KMS-11 (cell line): ENCODE results near the gene ZNF680.

Source experiments
- H2AFZ ChIP-seq: fragments of 200-600 bp; sonication (generic); 2 replicates; pipeline ENCODE4 v1.6.1; 2016; ENCODE audit warnings: antibody characterized with exemption, mixed run types, low read depth
- H3K27ac ChIP-seq: fragments of 200-600 bp; sonication (generic); 2 replicates; pipeline ENCODE4 v1.6.1; 2016; ENCODE audit warnings: mild to moderate bottlenecking, mixed run types
- H3K27me3 ChIP-seq: fragments of 200-600 bp; sonication (generic); 2 replicates; pipeline ENCODE4 v1.6.1; 2017; ENCODE audit warnings: mild to moderate bottlenecking, low read depth, mixed run types, moderate library complexity; ENCODE audit not compliant: insufficient read depth
- H3K36me3 ChIP-seq: fragments of 200-600 bp; sonication (generic); 2 replicates; pipeline ENCODE4 v1.6.1; 2017; ENCODE audit warnings: mild to moderate bottlenecking, mixed run types; ENCODE audit not compliant: insufficient read depth
- H3K4me1 ChIP-seq: fragments of 200-600 bp; sonication (generic); 2 replicates; pipeline ENCODE4 v1.6.1; 2016; ENCODE audit warnings: mild to moderate bottlenecking, low read depth, mixed run types; ENCODE audit not compliant: poor library complexity, severe bottlenecking
- H3K4me2 ChIP-seq: fragments of 200-600 bp; sonication (generic); 2 replicates; pipeline ENCODE4 v1.7.0; 2016; ENCODE audit warnings: mild to moderate bottlenecking, mixed run types
- H3K4me3 ChIP-seq: fragments of 200-600 bp; sonication (generic); IDR thresholded peaks from 2 replicates; pipeline ENCODE4 v1.6.1; 2017; ENCODE audit warnings: low read depth, low read length, mixed read lengths; ENCODE audit not compliant: insufficient read depth
- H3K79me2 ChIP-seq: fragments of 200-600 bp; sonication (generic); 2 replicates; pipeline ENCODE4 v1.6.1; 2016; ENCODE audit warnings: low read depth, mixed run types; ENCODE audit not compliant: insufficient read depth
- H3K9ac ChIP-seq: fragments of 200-600 bp; sonication (generic); 2 replicates; pipeline ENCODE4 v1.6.1; 2016; ENCODE audit warnings: mild to moderate bottlenecking, mixed run types
- H4K20me1 ChIP-seq: fragments of 200-600 bp; sonication (generic); 2 replicates; pipeline ENCODE4 v1.6.1; 2016; ENCODE audit warnings: mild to moderate bottlenecking, mixed run types; ENCODE audit not compliant: insufficient read depth
- TF ChIP-seq, protein P1 (sequence below): fragments of 200-600 bp; sonication (generic); conservative IDR thresholded peaks from 2 replicates; pipeline ENCODE4 v1.6.1; 2017; ENCODE audit warnings: low read depth, mild to moderate bottlenecking, antibody characterized with exemption, low read length, moderate library complexity, mixed read lengths

Gene ZNF680

DNA sequence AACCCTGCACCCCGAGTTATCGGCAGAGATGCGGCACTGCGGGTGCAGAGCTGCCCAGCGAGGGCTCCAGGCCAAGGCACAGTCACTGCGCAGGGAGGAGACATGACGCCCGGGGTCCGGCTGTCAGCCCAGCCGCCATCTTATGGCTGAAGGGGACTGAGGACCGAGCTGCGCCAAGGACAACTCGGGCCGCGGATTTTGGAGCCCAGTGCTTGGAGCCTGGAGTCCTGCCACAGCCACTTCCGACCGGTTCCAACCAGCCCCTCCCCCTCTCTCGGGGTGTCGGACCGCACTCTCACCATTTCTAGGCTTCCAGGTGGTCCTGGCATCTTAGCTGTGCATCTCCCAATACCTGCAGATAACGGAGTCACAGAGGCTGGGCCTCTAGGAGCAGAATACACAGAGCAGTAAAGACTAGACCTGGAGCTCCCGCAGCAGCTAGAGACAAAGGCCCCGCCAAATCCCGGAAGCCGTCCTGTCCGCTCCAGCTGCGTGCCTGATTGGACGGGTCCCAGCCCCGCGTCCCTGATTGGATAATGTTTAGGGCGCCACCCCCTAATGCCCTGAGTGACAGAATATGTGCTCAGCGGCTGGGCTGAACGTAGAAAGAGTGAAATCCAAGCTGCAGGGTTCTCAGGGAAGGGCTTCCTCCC, at the start of gene ZNF680:
Gene ZNF680, minus strand, starts transcription at position 446 of the 653 bp plus-strand sequence. Its CDS starts 117 bp downstream, at position 329.
- H3K4me2 ChIP-seq = no peak within 1 kb of the TSS
- no peaks in the 10 kb centered on the region for H3K36me3 ChIP-seq
- no peak within 1 kb of the TSS; the same call in 1 of the 2 replicates for H2AFZ ChIP-seq
- H3K27ac ChIP-seq = no peak within 1 kb of the TSS
- H4K20me1 ChIP-seq = no peaks in the 10 kb centered on the region
- H3K27me3 ChIP-seq = no peaks in the 10 kb centered on the region
- TF ChIP-seq, protein P1, sequence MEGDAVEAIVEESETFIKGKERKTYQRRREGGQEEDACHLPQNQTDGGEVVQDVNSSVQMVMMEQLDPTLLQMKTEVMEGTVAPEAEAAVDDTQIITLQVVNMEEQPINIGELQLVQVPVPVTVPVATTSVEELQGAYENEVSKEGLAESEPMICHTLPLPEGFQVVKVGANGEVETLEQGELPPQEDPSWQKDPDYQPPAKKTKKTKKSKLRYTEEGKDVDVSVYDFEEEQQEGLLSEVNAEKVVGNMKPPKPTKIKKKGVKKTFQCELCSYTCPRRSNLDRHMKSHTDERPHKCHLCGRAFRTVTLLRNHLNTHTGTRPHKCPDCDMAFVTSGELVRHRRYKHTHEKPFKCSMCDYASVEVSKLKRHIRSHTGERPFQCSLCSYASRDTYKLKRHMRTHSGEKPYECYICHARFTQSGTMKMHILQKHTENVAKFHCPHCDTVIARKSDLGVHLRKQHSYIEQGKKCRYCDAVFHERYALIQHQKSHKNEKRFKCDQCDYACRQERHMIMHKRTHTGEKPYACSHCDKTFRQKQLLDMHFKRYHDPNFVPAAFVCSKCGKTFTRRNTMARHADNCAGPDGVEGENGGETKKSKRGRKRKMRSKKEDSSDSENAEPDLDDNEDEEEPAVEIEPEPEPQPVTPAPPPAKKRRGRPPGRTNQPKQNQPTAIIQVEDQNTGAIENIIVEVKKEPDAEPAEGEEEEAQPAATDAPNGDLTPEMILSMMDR = no peak
- H3K4me1 ChIP-seq = no peaks in the 10 kb centered on the region
- H3K79me2 ChIP-seq = no peaks in the 10 kb centered on the region
- H3K9ac ChIP-seq = no peak within 1 kb of the TSS
- no peak within 1 kb of the TSS for H3K4me3 ChIP-seq

DNA sequence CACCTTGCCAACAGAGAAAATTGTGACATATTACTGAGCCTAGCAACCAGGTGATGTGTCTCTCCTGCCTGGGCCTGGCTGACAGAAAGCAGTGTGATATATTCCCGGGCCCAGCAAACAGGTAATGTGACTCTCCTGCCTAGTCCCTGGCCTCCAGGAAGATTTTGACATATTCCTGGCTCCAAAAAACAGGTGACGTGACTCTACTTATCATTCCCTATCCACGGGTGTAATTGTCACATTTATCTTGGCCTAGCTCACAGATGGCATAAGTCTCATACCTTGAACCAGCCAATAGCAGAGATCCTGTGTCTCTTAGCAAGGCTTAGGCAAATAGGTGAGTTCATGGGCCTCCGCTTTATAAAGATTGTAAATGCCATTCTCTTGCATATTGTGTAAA, 49.6 kb upstream of the ZNF680 start:
- no peaks in the 10 kb centered on the region for H3K4me1 ChIP-seq
- H3K4me2 ChIP-seq = no peak overlapping the region
- H3K9ac ChIP-seq = no peak overlapping the region
- no peak overlapping the region for H3K4me3 ChIP-seq
- H4K20me1 ChIP-seq = no peaks in the 10 kb centered on the region
- H3K27ac ChIP-seq = no peak overlapping the region
- H3K27me3 ChIP-seq = no peaks in the 10 kb centered on the region
- no peak overlapping the region for H2AFZ ChIP-seq
- no peaks in the 10 kb centered on the region for H3K79me2 ChIP-seq
- H3K36me3 ChIP-seq = no peaks in the 10 kb centered on the region
- TF ChIP-seq, protein P1 = no peak

GRCh38 chr7:64611717-64612116, 48.8 kb upstream of the ZNF680 start:
- TF ChIP-seq, protein P1 = no peak
- no peaks in the 10 kb centered on the region for H3K79me2 ChIP-seq
- H3K4me2 ChIP-seq = no peak overlapping the region
- no peak overlapping the region for H3K27ac ChIP-seq
- no peaks in the 10 kb centered on the region for H4K20me1 ChIP-seq
- no peak overlapping the region for H3K9ac ChIP-seq
- no peaks in the 10 kb centered on the region for H3K36me3 ChIP-seq
- H3K27me3 ChIP-seq = no peaks in the 10 kb centered on the region
- H2AFZ ChIP-seq = no peak overlapping the region
- no peak overlapping the region for H3K4me3 ChIP-seq
- no peaks in the 10 kb centered on the region for H3K4me1 ChIP-seq

DNA sequence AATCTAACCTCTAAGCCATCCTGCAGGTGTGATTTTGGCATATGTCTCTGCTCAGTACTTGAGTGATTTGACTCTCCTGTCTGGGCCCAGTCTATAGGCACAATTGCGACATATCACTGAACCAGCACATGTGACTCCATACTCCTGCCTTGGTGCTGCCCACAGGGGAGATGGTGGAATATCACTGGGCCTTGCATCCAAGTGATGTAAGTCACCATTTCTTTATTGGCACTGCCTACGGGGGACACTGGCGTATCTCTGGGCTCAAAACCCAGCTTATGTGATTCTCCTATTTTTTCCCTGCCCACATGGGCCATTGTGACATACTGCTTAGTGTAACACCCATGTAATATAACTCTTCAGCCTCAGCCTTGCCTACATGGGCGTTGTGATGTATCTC, 48.1 kb upstream of the ZNF680 start:
- no peak overlapping the region for H3K4me3 ChIP-seq
- H2AFZ ChIP-seq = no peak overlapping the region
- H3K4me1 ChIP-seq = no peaks in the 10 kb centered on the region
- no peaks in the 10 kb centered on the region for H3K27me3 ChIP-seq
- no peaks in the 10 kb centered on the region for H4K20me1 ChIP-seq
- H3K4me2 ChIP-seq = no peak overlapping the region
- H3K79me2 ChIP-seq = no peaks in the 10 kb centered on the region
- TF ChIP-seq, protein P1 = no peak
- no peak overlapping the region for H3K27ac ChIP-seq
- no peak overlapping the region for H3K9ac ChIP-seq
- H3K36me3 ChIP-seq = no peaks in the 10 kb centered on the region
